K562 (cell line): ENCODE results near the gene CARMIL1.

ENCODE experiments used
- ADNP ChIP-seq: fragments of 200-800 bp; sonication (Bioruptor generic); IDR thresholded peaks from 2 replicates; pipeline ENCODE4 v1.6.1; 2016; ENCODE audit warnings: missing genetic modification characterization, missing compliant biosample characterization
- CBFA2T2 ChIP-seq: fragments of 450-650 bp; conservative IDR thresholded peaks from 2 replicates; pipeline ENCODE4 v1.6.1; 2017; ENCODE audit warnings: mild to moderate bottlenecking
- MTA3 ChIP-seq: fragments of 450-650 bp; formaldehyde crosslinking; IDR thresholded peaks from 2 replicates; pipeline ENCODE4 v1.6.1; 2017; ENCODE audit warnings: mild to moderate bottlenecking, borderline replicate concordance

DNA sequence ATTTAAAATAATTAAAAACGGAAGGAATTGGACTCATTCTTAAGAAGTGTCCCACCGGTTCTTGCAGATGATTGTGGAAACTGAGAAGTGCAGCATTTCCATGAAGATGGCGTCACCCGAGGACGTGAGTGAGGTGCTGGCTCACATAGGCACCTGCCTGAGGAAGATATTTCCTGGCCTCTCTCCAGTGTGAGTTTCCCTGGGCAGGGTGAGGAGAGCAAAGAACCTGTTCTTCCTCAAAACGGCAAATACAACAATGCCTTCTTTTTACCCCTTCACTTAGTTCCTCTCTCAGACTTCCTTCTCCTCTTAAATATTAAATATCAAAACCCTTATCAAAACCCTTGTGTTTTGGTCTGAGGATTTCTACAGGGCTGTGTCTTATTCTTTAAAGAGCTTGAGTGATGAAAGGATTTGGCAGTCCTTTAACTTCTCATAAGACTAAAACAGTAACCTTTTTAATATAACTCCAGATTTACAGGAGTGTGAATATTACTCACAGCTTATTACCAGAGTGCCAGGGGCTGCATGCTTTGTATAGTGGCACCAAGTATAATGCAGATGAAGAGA, 156.3 kb downstream of the CARMIL1 start:
- TF ChIP-seq CBFA2T2 (no peak), MTA3 (no peak), ADNP (tag) (no peak)
